22Rv1 (cell line): ENCODE results near the gene LTF.

Source experiments
- ZFX ChIP-seq: fragments of 450-650 bp; IDR thresholded peaks from 2 replicates; pipeline ENCODE4 v1.6.1; 2017; ENCODE audit warnings: antibody characterized with exemption, borderline replicate concordance
- TF ChIP-seq, protein P1 (sequence below): fragments of 450-650 bp; IDR thresholded peaks from 2 replicates; pipeline ENCODE4 v1.5.1; 2017; ENCODE audit warnings: mild to moderate bottlenecking

DNA sequence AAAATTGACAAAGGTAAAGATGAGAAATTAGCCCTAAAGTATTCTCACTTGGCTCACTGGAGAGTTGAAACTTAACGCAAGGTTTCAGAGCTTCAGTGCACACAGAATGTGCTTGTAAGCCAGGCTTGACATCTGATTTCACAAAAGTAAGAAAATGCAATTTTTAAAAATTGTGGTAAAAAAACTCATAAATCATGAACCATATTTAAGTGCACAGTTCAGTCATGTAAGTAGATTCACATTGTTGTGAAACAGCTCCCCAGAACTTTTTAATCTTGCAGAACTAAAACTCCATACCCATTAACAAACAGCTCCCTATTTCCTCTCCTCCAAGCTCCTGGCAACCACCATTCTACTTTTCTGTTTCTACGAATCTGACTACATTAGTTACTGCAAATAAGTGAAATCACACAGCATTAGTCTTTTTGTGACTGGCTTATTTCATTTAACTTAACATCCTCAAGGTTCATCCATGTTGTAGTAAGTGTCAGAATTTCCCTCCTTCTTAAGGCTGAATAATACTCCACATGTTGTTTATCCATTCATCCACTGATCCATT, 47.6 kb upstream of the LTF start:
- TF ChIP-seq, protein P1, sequence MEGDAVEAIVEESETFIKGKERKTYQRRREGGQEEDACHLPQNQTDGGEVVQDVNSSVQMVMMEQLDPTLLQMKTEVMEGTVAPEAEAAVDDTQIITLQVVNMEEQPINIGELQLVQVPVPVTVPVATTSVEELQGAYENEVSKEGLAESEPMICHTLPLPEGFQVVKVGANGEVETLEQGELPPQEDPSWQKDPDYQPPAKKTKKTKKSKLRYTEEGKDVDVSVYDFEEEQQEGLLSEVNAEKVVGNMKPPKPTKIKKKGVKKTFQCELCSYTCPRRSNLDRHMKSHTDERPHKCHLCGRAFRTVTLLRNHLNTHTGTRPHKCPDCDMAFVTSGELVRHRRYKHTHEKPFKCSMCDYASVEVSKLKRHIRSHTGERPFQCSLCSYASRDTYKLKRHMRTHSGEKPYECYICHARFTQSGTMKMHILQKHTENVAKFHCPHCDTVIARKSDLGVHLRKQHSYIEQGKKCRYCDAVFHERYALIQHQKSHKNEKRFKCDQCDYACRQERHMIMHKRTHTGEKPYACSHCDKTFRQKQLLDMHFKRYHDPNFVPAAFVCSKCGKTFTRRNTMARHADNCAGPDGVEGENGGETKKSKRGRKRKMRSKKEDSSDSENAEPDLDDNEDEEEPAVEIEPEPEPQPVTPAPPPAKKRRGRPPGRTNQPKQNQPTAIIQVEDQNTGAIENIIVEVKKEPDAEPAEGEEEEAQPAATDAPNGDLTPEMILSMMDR, result no peak
- no peak for TF ChIP-seq ZFX
